Prostate gland (tissue), 2 donors: ENCODE results near the gene GATB. TPM values are rescaled to one million over a fixed set of nuclear protein-coding genes. Genes with fewer than 3 reads are reported as not detected.

Experiments
- DNase-seq: peaks from one replicate; pipeline ENCODE4 v3.0.0-alpha.2; 2019; ENCODE audit warnings: low spot score
- H3K27ac ChIP-seq, 2 donors: fragments of 200-600 bp; sonication (generic); 2 replicates each; pipeline ENCODE4 v1.5.1; 2017 to 2019
- H3K27me3 ChIP-seq: fragments of 200-600 bp; sonication (generic); replicated peaks from 2 replicates; pipeline ENCODE4 v1.5.1; 2019; ENCODE audit not compliant: insufficient read depth
- H3K36me3 ChIP-seq, 2 donors: fragments of 200-600 bp; sonication (generic); 1 replicate in 1 of 2; 2 replicates in 1 of 2; pipeline versions ENCODE4 v1.5.1 to v1.8.1; 2017 to 2019
- H3K4me1 ChIP-seq: fragments of 200-600 bp; sonication (generic); replicated peaks from 2 replicates; pipeline ENCODE4 v1.5.1; 2019
- H3K4me3 ChIP-seq, 2 donors: fragments of 200-600 bp; sonication (generic); 2 replicates each; pipeline ENCODE4 v1.5.1; 2017 to 2019
- H3K9me3 ChIP-seq: fragments of 200-600 bp; sonication (generic); 2 replicates; pipeline ENCODE4 v1.5.1; 2017
- POLR2A ChIP-seq: fragments of 450-650 bp; IDR thresholded peaks from one replicate; pipeline ENCODE4 v1.6.1; 2016; ENCODE audit warnings: antibody characterized with exemption, mild to moderate bottlenecking
- POLR2AphosphoS5 ChIP-seq: sonication (generic); formaldehyde crosslinking; IDR thresholded peaks from one replicate; pipeline ENCODE4 v1.6.1; 2017; ENCODE audit warnings: antibody characterized with exemption
- WGBS: methylation state at CpG from one replicate; pipeline ENCODE4 v1.1.5; 2018; 5-methylcytosine and 5-hydroxymethylcytosine counted together
- intact Hi-C: fragments of 100-400 bp; cut with DNase I; formaldehyde crosslinking; loops from one replicate; pipeline ENCODE4 v1.14.2; 2022
- total RNA-seq, 2 donors: library from RNA; depleted of rRNA; stranded (reverse); fragments of >200 nt; gene quantifications; one replicate each; pipeline ENCODE4 v1.1.0, GENCODE V29; 2016
- TF ChIP-seq, protein P1 (sequence below), 4 experiments: fragments of 200-600 bp in 2 of 4; fragments of 450-650 bp in 2 of 4; sonication (generic) in 2 of 4; IDR thresholded peaks; 1 replicate in 3 of 4; 2 replicates in 1 of 4; pipeline ENCODE4 v1.5.1; 2016 to 2019; ENCODE audit warnings: antibody characterized with exemption in 4 of 4, mild to moderate bottlenecking in 2 of 4, moderate library complexity in 2 of 4

GATB gene
- total RNA-seq, 2 donors from 2014 or later: 15.8 to 38.7 TPM

DNA sequence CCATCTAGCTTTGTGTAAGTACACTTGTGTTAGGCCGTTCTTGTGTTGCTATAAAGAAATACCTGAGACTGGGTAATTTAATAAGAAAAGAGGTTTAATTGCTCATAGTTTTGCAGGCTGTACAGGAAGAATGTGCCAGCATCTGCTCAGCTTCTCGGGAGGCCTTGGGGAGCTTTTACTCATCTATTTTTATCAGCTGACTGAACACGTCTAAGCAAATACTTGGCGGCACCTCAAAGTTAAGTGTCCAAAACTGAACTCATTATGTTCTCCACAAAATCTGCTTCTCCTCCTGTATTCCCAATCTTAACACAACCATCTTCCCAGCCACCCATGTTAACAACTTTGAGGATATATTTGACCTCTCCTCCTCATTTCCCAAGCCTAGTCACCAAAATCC is 42.4 kb upstream of the GATB start:
- no peaks in the 10 kb centered on the region for H3K36me3 ChIP-seq
- WGBS: 69% methylated on average over 4 of the region's 4 CpGs
- no peaks in the 10 kb centered on the region for H3K27me3 ChIP-seq
- intact Hi-C loops: no loop called here
- DNase-seq: no peak
- H3K4me1 ChIP-seq: no peaks in the 10 kb centered on the region
- no peak overlapping the region for H3K27ac ChIP-seq
- H3K4me3 ChIP-seq: no peak overlapping the region
- TF ChIP-seq, protein P1, sequence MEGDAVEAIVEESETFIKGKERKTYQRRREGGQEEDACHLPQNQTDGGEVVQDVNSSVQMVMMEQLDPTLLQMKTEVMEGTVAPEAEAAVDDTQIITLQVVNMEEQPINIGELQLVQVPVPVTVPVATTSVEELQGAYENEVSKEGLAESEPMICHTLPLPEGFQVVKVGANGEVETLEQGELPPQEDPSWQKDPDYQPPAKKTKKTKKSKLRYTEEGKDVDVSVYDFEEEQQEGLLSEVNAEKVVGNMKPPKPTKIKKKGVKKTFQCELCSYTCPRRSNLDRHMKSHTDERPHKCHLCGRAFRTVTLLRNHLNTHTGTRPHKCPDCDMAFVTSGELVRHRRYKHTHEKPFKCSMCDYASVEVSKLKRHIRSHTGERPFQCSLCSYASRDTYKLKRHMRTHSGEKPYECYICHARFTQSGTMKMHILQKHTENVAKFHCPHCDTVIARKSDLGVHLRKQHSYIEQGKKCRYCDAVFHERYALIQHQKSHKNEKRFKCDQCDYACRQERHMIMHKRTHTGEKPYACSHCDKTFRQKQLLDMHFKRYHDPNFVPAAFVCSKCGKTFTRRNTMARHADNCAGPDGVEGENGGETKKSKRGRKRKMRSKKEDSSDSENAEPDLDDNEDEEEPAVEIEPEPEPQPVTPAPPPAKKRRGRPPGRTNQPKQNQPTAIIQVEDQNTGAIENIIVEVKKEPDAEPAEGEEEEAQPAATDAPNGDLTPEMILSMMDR (IDR thresholded peaks at IDR 0.05): no peak
- TF ChIP-seq POLR2A (no peak), POLR2AphosphoS5 (no peak)
- H3K9me3 ChIP-seq: no peaks in the 10 kb centered on the region

DNA sequence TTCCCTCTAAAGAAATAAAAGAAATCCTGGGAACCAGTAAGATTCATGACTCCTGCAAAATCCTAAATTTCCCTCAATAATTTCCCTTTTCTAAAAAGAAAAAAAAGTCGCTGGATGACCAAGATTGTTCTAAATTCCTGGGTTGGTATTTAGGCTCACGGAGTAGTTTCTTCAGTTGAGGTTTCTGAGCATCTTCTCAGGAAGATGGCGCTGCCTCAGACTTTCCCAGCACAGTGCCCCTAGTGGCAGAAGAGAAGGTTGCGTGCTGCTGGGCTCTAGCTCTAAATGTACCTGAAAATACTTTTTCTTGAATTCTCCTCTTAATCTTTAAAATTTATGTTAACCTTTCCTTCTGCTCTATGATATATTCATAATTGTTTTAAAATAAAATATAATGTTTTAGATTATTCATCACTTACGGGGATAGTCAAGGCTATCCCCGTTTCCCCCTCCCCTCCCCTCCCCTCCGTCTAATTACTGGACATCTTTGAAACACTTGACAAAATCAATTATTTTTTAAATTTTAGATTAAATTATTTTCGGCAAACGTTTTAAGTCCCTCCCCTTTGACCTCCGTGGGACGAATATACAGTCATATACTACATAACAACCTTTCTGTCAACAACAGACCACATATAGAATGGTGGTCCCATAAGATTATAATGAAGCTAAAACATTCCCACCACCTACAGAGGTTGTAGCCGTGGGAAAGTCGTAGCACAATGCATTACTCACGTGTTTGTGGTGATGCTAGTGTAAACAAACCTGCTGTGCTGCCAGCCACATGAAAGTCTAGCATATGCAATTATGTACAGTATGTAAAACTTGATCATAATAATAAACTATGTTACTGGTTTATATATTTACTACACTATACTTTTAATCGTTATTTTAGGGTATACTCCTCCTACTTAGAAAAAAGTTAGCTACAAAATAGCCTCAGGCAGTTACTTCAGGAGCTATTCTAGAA is 41.0 kb upstream of the GATB start:
- WGBS: 61% methylated on average over 15 of the region's 15 CpGs
- H3K36me3 ChIP-seq: no peaks in the 10 kb centered on the region
- H3K4me1 ChIP-seq: no peaks in the 10 kb centered on the region
- no peak for TF ChIP-seq POLR2A
- TF ChIP-seq, protein P1 (IDR thresholded peaks at IDR 0.05): peak; percentile 18 to 52 (median 38)
- TF ChIP-seq POLR2AphosphoS5: no peak
- H3K27ac ChIP-seq: no peak overlapping the region
- no peaks in the 10 kb centered on the region for H3K27me3 ChIP-seq
- DNase-seq: peak; percentile 5
- no peak overlapping the region for H3K4me3 ChIP-seq
- H3K9me3 ChIP-seq: no peaks in the 10 kb centered on the region
- intact Hi-C loops: no loop called here

DNA sequence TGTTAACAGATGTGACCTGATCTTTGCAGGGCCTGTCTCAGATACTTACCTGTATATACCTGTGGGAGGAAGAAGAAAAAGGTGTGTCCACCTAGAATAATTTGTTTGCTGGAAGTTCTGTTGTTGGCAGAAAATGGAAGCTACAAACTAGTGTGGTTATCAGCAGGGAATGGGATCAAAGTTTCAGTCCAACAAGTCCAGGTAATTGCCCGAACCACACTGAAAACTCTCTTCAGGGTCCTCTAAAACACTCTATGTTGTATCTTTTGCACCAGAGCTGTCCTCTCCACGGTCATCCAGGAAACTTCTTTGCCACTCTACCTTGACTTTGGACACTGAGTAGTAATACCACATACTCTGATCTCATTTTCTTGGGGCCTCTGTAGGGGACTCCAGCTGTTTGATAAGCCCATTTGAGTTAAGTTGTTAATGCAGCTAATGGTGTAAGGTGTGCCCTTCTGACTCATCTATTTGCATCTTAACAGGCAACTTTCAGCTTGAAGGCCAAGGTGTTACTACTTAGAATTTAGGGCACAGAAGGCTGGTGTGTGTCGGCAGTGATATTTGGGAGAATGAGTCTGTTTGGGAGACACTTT is 38.7 kb upstream of the GATB start:
- H3K4me3 ChIP-seq: no peak overlapping the region
- no peak overlapping the region for H3K27ac ChIP-seq
- H3K9me3 ChIP-seq: no peaks in the 10 kb centered on the region
- no peak for DNase-seq
- H3K27me3 ChIP-seq: no peaks in the 10 kb centered on the region
- H3K4me1 ChIP-seq: no peaks in the 10 kb centered on the region
- intact Hi-C loops: no loop called here
- H3K36me3 ChIP-seq: no peaks in the 10 kb centered on the region
- WGBS: 70% methylated on average over 3 of the region's 3 CpGs
- TF ChIP-seq POLR2A (no peak), POLR2AphosphoS5 (no peak)
- TF ChIP-seq, protein P1 (IDR thresholded peaks at IDR 0.05): no peak

DNA sequence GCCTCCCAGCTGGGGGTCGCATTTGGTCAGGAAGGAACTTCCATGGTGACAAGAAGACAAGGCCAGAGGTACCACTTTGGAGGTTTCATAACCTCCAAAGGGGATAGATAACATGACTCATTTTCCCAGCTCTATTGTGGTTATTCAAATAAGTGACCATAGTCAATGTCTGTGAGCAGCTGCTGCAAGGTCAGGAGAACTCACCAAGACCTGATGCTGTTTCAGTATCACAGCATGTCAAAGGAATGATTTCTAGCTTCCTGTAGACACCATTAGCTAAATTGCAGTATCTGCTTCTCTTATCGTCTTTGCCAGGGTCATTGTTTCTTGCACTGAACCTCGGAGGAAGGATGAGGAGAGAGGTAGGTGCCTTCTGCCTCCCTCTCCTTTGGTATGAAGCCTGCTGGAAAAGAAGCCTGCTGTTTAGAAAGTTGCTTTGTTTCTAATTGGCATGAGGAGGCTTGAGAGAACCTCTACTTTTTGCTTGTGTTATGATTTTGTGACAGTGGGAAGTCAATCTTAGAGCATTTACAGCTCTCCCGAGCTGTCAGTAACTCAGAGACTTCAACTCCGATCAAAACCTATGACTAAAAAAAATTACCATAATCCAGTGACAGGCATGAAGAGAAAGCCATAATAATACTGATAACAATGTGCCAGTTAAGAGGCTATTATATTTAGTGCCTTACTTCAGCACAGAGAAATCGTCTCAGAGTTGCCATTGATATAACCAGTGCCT is 38.0 kb upstream of the GATB start:
- H3K27ac ChIP-seq: no peak overlapping the region
- 74% methylated on average over 6 of the region's 6 CpGs for WGBS
- intact Hi-C loops: no loop called here

More for the DNA sequence above, 38.0 kb upstream of the GATB start:
- TF ChIP-seq POLR2AphosphoS5 (no peak), POLR2A (no peak)
- TF ChIP-seq, protein P1 (IDR thresholded peaks at IDR 0.05): no peak
- no peak for DNase-seq
- no peaks in the 10 kb centered on the region for H3K4me1 ChIP-seq
- H3K36me3 ChIP-seq: no peaks in the 10 kb centered on the region
- no peak overlapping the region for H3K4me3 ChIP-seq
- no peaks in the 10 kb centered on the region for H3K9me3 ChIP-seq
- no peaks in the 10 kb centered on the region for H3K27me3 ChIP-seq
